Astrocyte (in vitro differentiated cells and primary cell): ENCODE data around the gene SFT2D1. TPM values are rescaled to one million over a fixed set of nuclear protein-coding genes. Genes with fewer than 3 reads are reported as not detected.

Experiments used
- DNase-seq: peaks from one replicate; pipeline ENCODE4 v3.0.0-alpha.2; 2010; ENCODE audit warnings: low read depth
- FAIRE-seq: peaks from 2 replicates; lab custom pipeline; 2011; peaks lifted over from hg19 to GRCh38; lab: Jason Lieb, UNC
- H2AFZ ChIP-seq: 2 replicates; pipeline ENCODE4 v1.6.0; 2012; ENCODE audit warnings: low read depth, low read length, inconsistent platforms
- H3K27ac ChIP-seq: 2 replicates; pipeline ENCODE4 v1.5.1; 2011; ENCODE audit warnings: low read depth, low read length, inconsistent platforms
- H3K27me3 ChIP-seq: 2 replicates; pipeline ENCODE4 v1.6.0; 2011; ENCODE audit warnings: low read length, inconsistent platforms; ENCODE audit not compliant: insufficient read depth
- H3K36me3 ChIP-seq: 2 replicates; pipeline ENCODE4 v1.5.1; 2011; ENCODE audit warnings: low read length, inconsistent platforms; ENCODE audit not compliant: insufficient read depth
- H3K4me1 ChIP-seq: 2 replicates; pipeline ENCODE4 v1.5.1; 2011; ENCODE audit warnings: low read length, inconsistent platforms; ENCODE audit not compliant: insufficient read depth
- H3K4me2 ChIP-seq: 2 replicates; pipeline ENCODE4 v1.6.0; 2012; ENCODE audit warnings: low read length, inconsistent platforms
- H3K4me3 ChIP-seq: 2 replicates; pipeline ENCODE4 v1.5.1; 2011; ENCODE audit warnings: low read depth, mild to moderate bottlenecking, low read length, inconsistent platforms; ENCODE audit not compliant: insufficient read depth
- H3K79me2 ChIP-seq: 2 replicates; pipeline ENCODE4 v1.6.0; 2012; ENCODE audit warnings: mild to moderate bottlenecking, low read length, inconsistent platforms; ENCODE audit not compliant: insufficient read depth
- H3K9ac ChIP-seq: 2 replicates; pipeline ENCODE4 v1.6.0; 2012; ENCODE audit warnings: mild to moderate bottlenecking, low read length, inconsistent platforms
- H3K9me3 ChIP-seq: 2 replicates; pipeline ENCODE4 v1.5.1; 2012; ENCODE audit warnings: low read depth, mild to moderate bottlenecking, low read length, inconsistent platforms; ENCODE audit not compliant: insufficient read depth
- H4K20me1 ChIP-seq: 2 replicates; pipeline ENCODE4 v1.6.0; 2012; ENCODE audit warnings: low read length, inconsistent platforms; ENCODE audit not compliant: insufficient read depth
- H3K27ac Mint-ChIP-seq: one replicate; pipeline ENCODE4 v1.8.0; 2021; ENCODE audit warnings: mild to moderate bottlenecking, mixed read lengths; ENCODE audit not compliant: unreplicated experiment
- H3K27me3 Mint-ChIP-seq: one replicate; pipeline ENCODE4 v1.8.0; 2021; ENCODE audit warnings: low read depth, mixed read lengths; ENCODE audit not compliant: unreplicated experiment
- H3K36me3 Mint-ChIP-seq: one replicate; pipeline ENCODE4 v1.8.0; 2021; ENCODE audit warnings: low read depth, mixed read lengths; ENCODE audit not compliant: unreplicated experiment
- H3K4me1 Mint-ChIP-seq: one replicate; pipeline ENCODE4 v1.8.0; 2021; ENCODE audit warnings: low read depth, mixed read lengths; ENCODE audit not compliant: unreplicated experiment
- H3K4me3 Mint-ChIP-seq: one replicate; pipeline ENCODE4 v1.8.0; 2021; ENCODE audit warnings: mild to moderate bottlenecking, moderate library complexity, mixed read lengths; ENCODE audit not compliant: unreplicated experiment
- H3K9me3 Mint-ChIP-seq: one replicate; pipeline ENCODE4 v1.8.0; 2021; ENCODE audit warnings: mild to moderate bottlenecking, mixed read lengths; ENCODE audit not compliant: unreplicated experiment
- CTCF ChIP-seq: IDR thresholded peaks from 2 replicates; pipeline ENCODE4 v1.5.1; 2011; ENCODE audit warnings: low read depth, mild to moderate bottlenecking, inconsistent platforms, low read length, moderate library complexity; ENCODE audit not compliant: insufficient read depth
- EZH2 ChIP-seq: IDR thresholded peaks from 2 replicates; pipeline ENCODE4 v1.6.1; 2012; ENCODE audit warnings: mild to moderate bottlenecking, low read length, inconsistent platforms; ENCODE audit not compliant: insufficient read depth
- total RNA-seq: library from RNA; stranded (reverse); gene quantifications from 2 replicates; pipeline ENCODE4 v1.2.1, GENCODE V29; 2021

Gene SFT2D1
- total RNA-seq, 1 donor from 2014 or later, result 63.9 TPM

- Mint-ChIP-seq H3K4me1 (peaks cover 17% of the 10 kb centered on the region), H3K9me3 (peaks cover 5% of the 10 kb centered on the region), H3K27ac (peak overlapping the region; percentile 94), H3K4me3 (peak overlapping the region; percentile 95), H3K27me3 (no peaks in the 10 kb centered on the region), H3K36me3 (peaks cover 3% of the 10 kb centered on the region)
- H3K9me3 ChIP-seq, result no peaks in the 10 kb centered on the region
- no peak overlapping the region for H2AFZ ChIP-seq
- H3K4me2 ChIP-seq, result peak overlapping the region; percentile 99
- H3K36me3 ChIP-seq, result peaks cover 5% of the 10 kb centered on the region
- H3K9ac ChIP-seq, result peak overlapping the region; percentile 98
- TF ChIP-seq EZH2 (no peak), CTCF (no peak)
- no peaks in the 10 kb centered on the region for H3K27me3 ChIP-seq
- H3K4me1 ChIP-seq, result peaks cover 13% of the 10 kb centered on the region
- FAIRE-seq, result no peak
- peak overlapping the region; percentile 97 for H3K4me3 ChIP-seq
- no peak for DNase-seq
- peaks cover 65% of the 10 kb centered on the region for H3K79me2 ChIP-seq
- H3K27ac ChIP-seq, result no peak overlapping the region
- peaks cover 53% of the 10 kb centered on the region for H4K20me1 ChIP-seq
Measured at GRCh38 chr6:166341464-166341863, 881 bp downstream of the SFT2D1 start.

- Mint-ChIP-seq H3K4me3 (no peak overlapping the region), H3K36me3 (peaks cover 12% of the 10 kb centered on the region), H3K27ac (no peak overlapping the region), H3K9me3 (no peaks in the 10 kb centered on the region), H3K4me1 (peaks cover 15% of the 10 kb centered on the region), H3K27me3 (no peaks in the 10 kb centered on the region)
- FAIRE-seq, result no peak
- H3K79me2 ChIP-seq, result peaks cover 91% of the 10 kb centered on the region
- no peak overlapping the region for H3K4me3 ChIP-seq
- no peak overlapping the region for H3K9ac ChIP-seq
- no peaks in the 10 kb centered on the region for H3K27me3 ChIP-seq
- TF ChIP-seq EZH2 (no peak), CTCF (no peak)
- H3K4me2 ChIP-seq, result no peak overlapping the region
- no peak overlapping the region for H3K27ac ChIP-seq
- no peak for DNase-seq
- no peaks in the 10 kb centered on the region for H3K9me3 ChIP-seq
- peaks cover 10% of the 10 kb centered on the region for H3K4me1 ChIP-seq
- no peak overlapping the region for H2AFZ ChIP-seq
- peaks cover 5% of the 10 kb centered on the region for H3K36me3 ChIP-seq
- H4K20me1 ChIP-seq, result peaks cover 78% of the 10 kb centered on the region
Measured at GRCh38 chr6:166338854-166339253, 3.5 kb downstream of the SFT2D1 start.

- peaks cover 97% of the 10 kb centered on the region for H4K20me1 ChIP-seq
- H3K9me3 Mint-ChIP-seq, result no peaks in the 10 kb centered on the region
- FAIRE-seq, result no peak
Measured at GRCh38 chr6:166336847-166337246, 5.5 kb downstream of the SFT2D1 start.

More at GRCh38 chr6:166336847-166337246, 5.5 kb downstream of the SFT2D1 start:
- Mint-ChIP-seq H3K4me3 (no peak overlapping the region), H3K4me1 (peaks cover 27% of the 10 kb centered on the region), H3K36me3 (peaks cover 19% of the 10 kb centered on the region), H3K27ac (no peak overlapping the region), H3K27me3 (no peaks in the 10 kb centered on the region)
- Histone ChIP-seq H3K27me3 (no peaks in the 10 kb centered on the region), H2AFZ (no peak overlapping the region), H3K4me1 (peaks cover 5% of the 10 kb centered on the region), H3K9me3 (no peaks in the 10 kb centered on the region), H3K4me2 (no peak overlapping the region), H3K4me3 (no peak overlapping the region), H3K79me2 (peaks cover 100% of the 10 kb centered on the region), H3K36me3 (peaks cover 5% of the 10 kb centered on the region), H3K9ac (no peak overlapping the region), H3K27ac (no peak overlapping the region)
- no peak for TF ChIP-seq EZH2
- no peak for TF ChIP-seq CTCF
- no peak for DNase-seq
